Prostate gland (tissue), 2 donors: ENCODE measurements around the gene MREG. TPM values are rescaled to one million over a fixed set of nuclear protein-coding genes. Genes with fewer than 3 reads are reported as not detected.

Experiments used
- DNase-seq: peaks from one replicate; pipeline ENCODE4 v3.0.0-alpha.2; 2019; ENCODE audit warnings: low spot score
- H3K27ac ChIP-seq, 2 donors: fragments of 200-600 bp; sonication (generic); 2 replicates each; pipeline ENCODE4 v1.5.1; 2017 to 2019
- H3K27me3 ChIP-seq: fragments of 200-600 bp; sonication (generic); replicated peaks from 2 replicates; pipeline ENCODE4 v1.5.1; 2019; ENCODE audit not compliant: insufficient read depth
- H3K36me3 ChIP-seq, 2 donors: fragments of 200-600 bp; sonication (generic); 1 replicate in 1 of 2; 2 replicates in 1 of 2; pipeline versions ENCODE4 v1.5.1 to v1.8.1; 2017 to 2019
- H3K4me1 ChIP-seq: fragments of 200-600 bp; sonication (generic); replicated peaks from 2 replicates; pipeline ENCODE4 v1.5.1; 2019
- H3K4me3 ChIP-seq, 2 donors: fragments of 200-600 bp; sonication (generic); 2 replicates each; pipeline ENCODE4 v1.5.1; 2017 to 2019
- H3K9me3 ChIP-seq: fragments of 200-600 bp; sonication (generic); 2 replicates; pipeline ENCODE4 v1.5.1; 2017
- POLR2A ChIP-seq: fragments of 450-650 bp; IDR thresholded peaks from one replicate; pipeline ENCODE4 v1.6.1; 2016; ENCODE audit warnings: antibody characterized with exemption, mild to moderate bottlenecking
- POLR2AphosphoS5 ChIP-seq: sonication (generic); formaldehyde crosslinking; IDR thresholded peaks from one replicate; pipeline ENCODE4 v1.6.1; 2017; ENCODE audit warnings: antibody characterized with exemption
- WGBS: methylation state at CpG from one replicate; pipeline ENCODE4 v1.1.5; 2018; 5-methylcytosine and 5-hydroxymethylcytosine counted together
- intact Hi-C: fragments of 100-400 bp; cut with DNase I; formaldehyde crosslinking; loops from one replicate; pipeline ENCODE4 v1.14.2; 2022
- total RNA-seq, 2 donors: library from RNA; depleted of rRNA; stranded (reverse); fragments of >200 nt; gene quantifications; one replicate each; pipeline ENCODE4 v1.1.0, GENCODE V29; 2016
- TF ChIP-seq, protein P1 (sequence below), 4 experiments: fragments of 200-600 bp in 2 of 4; fragments of 450-650 bp in 2 of 4; sonication (generic) in 2 of 4; IDR thresholded peaks; 1 replicate in 3 of 4; 2 replicates in 1 of 4; pipeline ENCODE4 v1.5.1; 2016 to 2019; ENCODE audit warnings: antibody characterized with exemption in 4 of 4, mild to moderate bottlenecking in 2 of 4, moderate library complexity in 2 of 4

The MREG gene
- total RNA-seq, 2 donors from 2014 or later = 9.0 to 9.5 TPM

DNA sequence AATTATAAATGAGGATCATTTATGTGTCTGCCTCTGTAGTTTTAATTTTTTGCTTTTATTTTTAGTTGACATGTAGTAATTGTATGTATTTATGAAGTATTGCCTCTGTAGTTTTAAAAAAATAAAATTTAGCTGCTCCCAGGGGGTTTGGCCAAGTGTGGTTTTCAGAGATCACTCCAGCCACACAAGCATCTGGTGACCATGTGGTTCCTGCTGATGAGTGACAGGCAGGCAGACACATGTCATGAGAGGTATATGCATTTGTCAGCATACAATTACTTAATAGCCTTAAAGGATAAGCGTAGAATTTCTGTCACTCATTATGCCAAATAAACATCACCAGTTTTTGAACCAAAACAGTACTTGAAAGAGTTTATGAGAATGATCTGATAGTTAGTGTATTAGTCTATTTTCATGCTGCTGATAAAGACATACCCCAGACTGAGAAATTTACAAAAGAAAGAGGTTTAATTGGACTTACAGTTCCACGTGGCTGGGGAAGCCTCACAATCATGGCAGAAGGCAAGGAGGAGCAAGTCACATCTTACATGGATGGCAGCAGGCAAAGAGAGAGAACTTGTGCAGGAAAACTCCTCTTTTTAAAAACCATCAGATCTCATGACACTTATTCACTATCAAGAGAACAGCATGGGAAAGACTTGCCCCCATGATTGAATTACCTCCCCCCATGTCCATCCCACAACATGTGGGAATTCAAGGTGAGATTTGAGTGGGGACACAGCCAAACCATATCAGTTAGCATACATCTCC is 29.6 kb downstream of the MREG start:
- Histone ChIP-seq H3K27me3 (no peaks in the 10 kb centered on the region), H3K27ac (no peak overlapping the region), H3K4me1 (no peaks in the 10 kb centered on the region), H3K4me3 (no peak overlapping the region), H3K9me3 (no peaks in the 10 kb centered on the region), H3K36me3 (no peaks in the 10 kb centered on the region)
- intact Hi-C loops = no loop called here
- no peak for DNase-seq
- WGBS = 81% methylated on average over 2 of the region's 2 CpGs
- TF ChIP-seq POLR2A = no peak
- TF ChIP-seq, protein P1, sequence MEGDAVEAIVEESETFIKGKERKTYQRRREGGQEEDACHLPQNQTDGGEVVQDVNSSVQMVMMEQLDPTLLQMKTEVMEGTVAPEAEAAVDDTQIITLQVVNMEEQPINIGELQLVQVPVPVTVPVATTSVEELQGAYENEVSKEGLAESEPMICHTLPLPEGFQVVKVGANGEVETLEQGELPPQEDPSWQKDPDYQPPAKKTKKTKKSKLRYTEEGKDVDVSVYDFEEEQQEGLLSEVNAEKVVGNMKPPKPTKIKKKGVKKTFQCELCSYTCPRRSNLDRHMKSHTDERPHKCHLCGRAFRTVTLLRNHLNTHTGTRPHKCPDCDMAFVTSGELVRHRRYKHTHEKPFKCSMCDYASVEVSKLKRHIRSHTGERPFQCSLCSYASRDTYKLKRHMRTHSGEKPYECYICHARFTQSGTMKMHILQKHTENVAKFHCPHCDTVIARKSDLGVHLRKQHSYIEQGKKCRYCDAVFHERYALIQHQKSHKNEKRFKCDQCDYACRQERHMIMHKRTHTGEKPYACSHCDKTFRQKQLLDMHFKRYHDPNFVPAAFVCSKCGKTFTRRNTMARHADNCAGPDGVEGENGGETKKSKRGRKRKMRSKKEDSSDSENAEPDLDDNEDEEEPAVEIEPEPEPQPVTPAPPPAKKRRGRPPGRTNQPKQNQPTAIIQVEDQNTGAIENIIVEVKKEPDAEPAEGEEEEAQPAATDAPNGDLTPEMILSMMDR (IDR thresholded peaks at IDR 0.05) = no peak
- no peak for TF ChIP-seq POLR2AphosphoS5

DNA sequence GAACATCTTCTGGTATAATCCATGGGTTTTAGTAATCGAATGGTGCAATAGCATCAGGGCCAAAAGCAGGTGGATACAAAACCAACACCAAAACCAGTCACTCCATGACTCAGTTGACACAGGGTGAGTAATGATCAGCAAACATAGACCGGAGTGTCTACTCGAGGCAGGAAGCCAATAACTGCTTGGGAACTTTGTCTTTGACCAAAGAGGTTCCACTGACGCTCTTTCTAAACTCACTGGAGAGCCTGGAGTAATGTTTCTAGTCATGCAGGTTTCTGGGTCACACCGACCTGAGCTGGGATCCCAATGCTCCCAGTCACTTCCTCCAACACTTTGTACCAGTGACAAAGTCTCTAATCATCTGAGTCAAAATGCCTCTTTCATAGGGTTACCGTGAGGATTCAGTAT is 30.9 kb downstream of the MREG start:
- WGBS = 70% methylated on average over 6 of the region's 6 CpGs
- intact Hi-C loops = no loop called here
- Histone ChIP-seq H3K9me3 (no peaks in the 10 kb centered on the region), H3K4me1 (no peaks in the 10 kb centered on the region), H3K36me3 (no peaks in the 10 kb centered on the region), H3K27ac (no peak overlapping the region), H3K4me3 (no peak overlapping the region), H3K27me3 (no peaks in the 10 kb centered on the region)
- TF ChIP-seq, protein P1 (IDR thresholded peaks at IDR 0.05) = no peak
- TF ChIP-seq POLR2AphosphoS5 (peak; percentile 56), POLR2A (no peak)
- DNase-seq = peak; percentile 33

DNA sequence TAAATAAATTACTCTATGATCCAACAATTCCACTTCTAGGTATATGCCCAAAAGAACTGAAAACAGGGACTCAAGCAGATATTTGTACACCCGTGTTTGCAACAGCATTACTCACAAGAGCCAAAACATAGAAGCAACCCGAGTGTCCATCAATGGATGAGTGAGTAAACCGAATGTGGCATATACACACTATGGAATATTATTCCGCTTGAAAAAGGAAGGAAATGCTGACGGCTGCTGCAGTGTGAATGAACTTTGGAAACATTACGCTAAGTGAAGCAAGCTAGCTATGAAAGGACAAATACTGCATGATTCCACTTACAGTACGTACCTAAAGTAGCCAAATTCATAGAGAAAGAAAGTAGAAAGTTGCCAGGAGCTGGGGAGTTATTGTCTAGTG is 32.2 kb downstream of the MREG start:
- intact Hi-C loops = no loop called here
- Histone ChIP-seq H3K4me1 (no peaks in the 10 kb centered on the region), H3K4me3 (no peak overlapping the region), H3K36me3 (no peaks in the 10 kb centered on the region), H3K9me3 (no peaks in the 10 kb centered on the region), H3K27me3 (no peaks in the 10 kb centered on the region), H3K27ac (no peak overlapping the region)
- TF ChIP-seq POLR2AphosphoS5 = no peak
- TF ChIP-seq POLR2A = no peak
- TF ChIP-seq, protein P1 (IDR thresholded peaks at IDR 0.05) = no peak
- 94% methylated on average over 7 of the region's 7 CpGs for WGBS
- DNase-seq = no peak

DNA sequence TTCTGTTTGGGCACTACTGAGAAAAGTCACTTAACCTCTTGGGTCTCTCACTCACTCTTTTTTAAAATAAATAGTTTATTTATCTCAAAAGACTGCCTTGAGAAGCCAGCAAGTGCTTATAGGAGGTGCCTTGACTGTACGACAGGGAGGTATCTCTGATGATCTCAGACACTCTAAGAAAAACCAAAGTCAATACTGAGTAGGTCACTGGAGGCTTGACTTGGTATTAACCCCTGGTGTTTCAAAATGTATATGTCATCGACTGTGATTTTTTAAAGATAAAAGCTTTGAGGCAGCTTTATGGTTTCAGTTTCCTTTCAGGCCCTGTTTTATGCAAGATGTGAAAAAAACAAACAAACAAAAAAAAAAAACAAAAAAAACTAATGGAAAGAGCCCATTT is 33.7 kb downstream of the MREG start:
- Histone ChIP-seq H3K9me3 (no peaks in the 10 kb centered on the region), H3K27me3 (no peaks in the 10 kb centered on the region), H3K27ac (no peak overlapping the region), H3K4me1 (no peaks in the 10 kb centered on the region), H3K4me3 (no peak overlapping the region), H3K36me3 (no peaks in the 10 kb centered on the region)
- WGBS = 79% methylated on average over 2 of the region's 2 CpGs
- intact Hi-C loops = no loop called here
- no peak for DNase-seq
- TF ChIP-seq, protein P1 (IDR thresholded peaks at IDR 0.05) = no peak
- TF ChIP-seq POLR2AphosphoS5 (no peak), POLR2A (no peak)
